Mammary epithelial cell (primary cell): ENCODE results near the gene ZNF524.

Experiments
- CTCF ChIP-seq, 2 donors: IDR thresholded peaks in 1 of 2; conservative IDR thresholded peaks in 1 of 2; 2 replicates each; pipeline ENCODE4 v1.5.1; 2011 to 2012; ENCODE audit warnings: inconsistent platforms in 2 of 2, low read length in 2 of 2, mild to moderate bottlenecking in 2 of 2, control low read depth in 1 of 2, low read depth in 1 of 2; ENCODE audit not compliant: insufficient read depth in 1 of 2; ENCODE audit errors: extremely low read depth in 1 of 2
- EZH2 ChIP-seq: IDR thresholded peaks from 2 replicates; pipeline ENCODE4 v1.6.1; 2012; ENCODE audit warnings: low read length, inconsistent platforms, borderline replicate concordance

- TF ChIP-seq CTCF (conservative IDR thresholded peaks at IDR 0.05 in 1 of 2, IDR thresholded peaks at IDR 0.05 in 1 of 2; ENCODE audit: extremely low read depth in 1 of 2, insufficient read depth in 1 of 2, low read depth in 1 of 2, low read length in 2 of 2) (no peak), EZH2 (no peak)
Observed at GRCh38 chr19:55602104-55603001, 2.3 kb downstream of the ZNF524 start.
